Effector CD4-positive, alpha-beta T cell (primary cell): Measurements from ENCODE around the gene SLK.

Experiments
- DNase-seq: peaks from one replicate; pipeline ENCODE4 v3.0.0-alpha.2; 2020

Gene SLK

GRCh38 chr10:104034401-104035193, 67.7 kb downstream of the SLK start:
- DNase-seq: no peak

GRCh38 chr10:104035194-104036068, 68.5 kb downstream of the SLK start:
- no peak for DNase-seq

- DNase-seq: no peak
Measured at GRCh38 chr10:104036069-104036384, 69.1 kb downstream of the SLK start.

- DNase-seq: no peak
Measured at GRCh38 chr10:104036518-104037260, 69.7 kb downstream of the SLK start.

GRCh38 chr10:104037261-104037951, 70.5 kb downstream of the SLK start:
- DNase-seq: no peak

- no peak for DNase-seq
Measured at GRCh38 chr10:104038537-104038936, 71.6 kb downstream of the SLK start.

- no peak for DNase-seq
Measured at GRCh38 chr10:104038958-104039752, 72.2 kb downstream of the SLK start.

GRCh38 chr10:104040382-104040781, 73.4 kb downstream of the SLK start:
- DNase-seq: no peak

GRCh38 chr10:104040862-104041789, 74.2 kb downstream of the SLK start:
- DNase-seq: no peak

- DNase-seq: no peak
Measured at GRCh38 chr10:104041891-104042535, 75.1 kb downstream of the SLK start.

GRCh38 chr10:104043185-104043830, 76.4 kb downstream of the SLK start:
- no peak for DNase-seq

GRCh38 chr10:104043854-104044253, 76.9 kb downstream of the SLK start:
- no peak for DNase-seq

- no peak for DNase-seq
Measured at GRCh38 chr10:104045151-104046089, 78.5 kb downstream of the SLK start.

- DNase-seq: no peak
Measured at GRCh38 chr10:104046651-104047050, 79.7 kb downstream of the SLK start.

- no peak for DNase-seq
Measured at GRCh38 chr10:104049504-104050250, 82.7 kb downstream of the SLK start.

- no peak for DNase-seq
Measured at GRCh38 chr10:104052431-104052830, 85.5 kb downstream of the SLK start.

GRCh38 chr10:104053201-104053600, 86.3 kb downstream of the SLK start:
- no peak for DNase-seq

GRCh38 chr10:104054430-104054829, 87.5 kb downstream of the SLK start:
- no peak for DNase-seq
